MCF 10A (cell line): ENCODE results near the gene PLPPR1. TPM values are rescaled to one million over a fixed set of nuclear protein-coding genes. Genes with fewer than 3 reads are reported as not detected.

Source experiments
- BruUV-seq: library from RNA; stranded (reverse); fragments of 400-500 nt; replicated peaks from 2 replicates; lab custom pipeline; 2021; lab: Mats Ljungman, UMichigan
- CTCF ChIA-PET: fragments of 300-600 bp; sonication (Branson Sonifier 250); formaldehyde crosslinking; extraction: SDS; loops from one replicate; lab custom pipeline; 2021; ENCODE audit warnings: antibody characterized with exemption, inconsistent platforms; lab: Yijun Ruan, JAX
- POLR2A ChIA-PET: fragments of 300-600, 350-650 bp; sonication (Branson Sonifier 250); formaldehyde crosslinking; extraction: SDS; loops from one replicate; lab custom pipeline; 2020; ENCODE audit warnings: antibody characterized with exemption, inconsistent platforms; lab: Yijun Ruan, JAX
- DNase-seq: peaks from one replicate; pipeline ENCODE4 v3.0.0-alpha.2; 2018; ENCODE audit not compliant: unreplicated experiment
- H3K27ac Mint-ChIP-seq: one replicate; pipeline ENCODE4 v1.8.0; 2022; ENCODE audit warnings: mild to moderate bottlenecking, low read depth, mixed read lengths; ENCODE audit not compliant: unreplicated experiment
- H3K27me3 Mint-ChIP-seq: one replicate; pipeline ENCODE4 v1.8.0; 2022; ENCODE audit warnings: mixed read lengths; ENCODE audit not compliant: insufficient read depth, unreplicated experiment
- H3K36me3 Mint-ChIP-seq: one replicate; pipeline ENCODE4 v1.8.0; 2022; ENCODE audit warnings: mild to moderate bottlenecking, moderate library complexity, mixed read lengths; ENCODE audit not compliant: insufficient read depth, unreplicated experiment
- H3K4me1 Mint-ChIP-seq: one replicate; pipeline ENCODE4 v1.8.0; 2022; ENCODE audit warnings: mixed read lengths; ENCODE audit not compliant: insufficient read depth, unreplicated experiment
- H3K4me3 Mint-ChIP-seq: one replicate; pipeline ENCODE4 v1.8.0; 2022; ENCODE audit warnings: mild to moderate bottlenecking, moderate library complexity, mixed read lengths; ENCODE audit not compliant: unreplicated experiment
- H3K9me3 Mint-ChIP-seq: one replicate; pipeline ENCODE4 v1.8.0; 2022; ENCODE audit warnings: mixed read lengths; ENCODE audit not compliant: unreplicated experiment
- intact Hi-C: fragments of 100-400 bp; cut with micrococcal nuclease; formaldehyde crosslinking; loops from 2 replicates; pipeline ENCODE4 v1.14.1; 2022
- total RNA-seq: library from RNA; stranded (reverse); gene quantifications from 2 replicates; pipeline ENCODE4 v1.2.3, GENCODE V29; 2022
- TF ChIP-seq, protein P1 (sequence below): fragments of 200-600 bp; IDR thresholded peaks from one replicate; pipeline ENCODE4 v1.8.0; 2022; ENCODE audit warnings: antibody characterized with exemption, mild to moderate bottlenecking; ENCODE audit not compliant: unreplicated experiment

Gene PLPPR1
- total RNA-seq, 1 experiment from 2014 or later = not detected

DNA sequence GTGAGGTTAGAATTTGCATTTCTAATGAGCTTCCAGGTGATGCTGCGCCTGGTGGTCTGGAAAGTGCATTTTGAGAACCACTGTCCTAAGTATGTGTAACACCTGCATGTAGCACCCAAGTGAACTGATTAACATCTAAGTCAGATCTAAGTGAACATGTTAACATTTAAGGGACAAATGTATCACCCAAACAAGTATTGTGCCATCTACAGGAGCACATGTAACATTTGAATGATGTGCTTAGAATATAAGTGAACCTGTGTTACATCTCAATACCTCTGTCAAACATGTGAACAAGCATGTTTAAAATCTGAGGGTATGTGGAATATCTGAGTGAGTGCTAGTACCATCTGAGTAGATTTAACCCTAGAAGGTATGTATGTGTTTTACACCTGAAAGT, 68.7 kb downstream of the PLPPR1 start:
- intact Hi-C loops = no loop called here
- CTCF ChIA-PET = interaction anchor here (0.5 kb wide), 1 partner anchor 178 kb away, joined by 3 read pairs; no protein-coding TSS in a partner anchor
- no peaks in the 10 kb centered on the region for H3K9me3 Mint-ChIP-seq
- H3K36me3 Mint-ChIP-seq = no peaks in the 10 kb centered on the region
- H3K27ac Mint-ChIP-seq = no peak overlapping the region
- no peaks in the 10 kb centered on the region for H3K4me1 Mint-ChIP-seq
- BruUV-seq = no TSS peak
- POLR2A ChIA-PET = no interaction called here
- TF ChIP-seq, protein P1, sequence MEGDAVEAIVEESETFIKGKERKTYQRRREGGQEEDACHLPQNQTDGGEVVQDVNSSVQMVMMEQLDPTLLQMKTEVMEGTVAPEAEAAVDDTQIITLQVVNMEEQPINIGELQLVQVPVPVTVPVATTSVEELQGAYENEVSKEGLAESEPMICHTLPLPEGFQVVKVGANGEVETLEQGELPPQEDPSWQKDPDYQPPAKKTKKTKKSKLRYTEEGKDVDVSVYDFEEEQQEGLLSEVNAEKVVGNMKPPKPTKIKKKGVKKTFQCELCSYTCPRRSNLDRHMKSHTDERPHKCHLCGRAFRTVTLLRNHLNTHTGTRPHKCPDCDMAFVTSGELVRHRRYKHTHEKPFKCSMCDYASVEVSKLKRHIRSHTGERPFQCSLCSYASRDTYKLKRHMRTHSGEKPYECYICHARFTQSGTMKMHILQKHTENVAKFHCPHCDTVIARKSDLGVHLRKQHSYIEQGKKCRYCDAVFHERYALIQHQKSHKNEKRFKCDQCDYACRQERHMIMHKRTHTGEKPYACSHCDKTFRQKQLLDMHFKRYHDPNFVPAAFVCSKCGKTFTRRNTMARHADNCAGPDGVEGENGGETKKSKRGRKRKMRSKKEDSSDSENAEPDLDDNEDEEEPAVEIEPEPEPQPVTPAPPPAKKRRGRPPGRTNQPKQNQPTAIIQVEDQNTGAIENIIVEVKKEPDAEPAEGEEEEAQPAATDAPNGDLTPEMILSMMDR = no peak
- peaks cover 7% of the 10 kb centered on the region for H3K27me3 Mint-ChIP-seq
- H3K4me3 Mint-ChIP-seq = no peak overlapping the region
- DNase-seq = no peak

DNA sequence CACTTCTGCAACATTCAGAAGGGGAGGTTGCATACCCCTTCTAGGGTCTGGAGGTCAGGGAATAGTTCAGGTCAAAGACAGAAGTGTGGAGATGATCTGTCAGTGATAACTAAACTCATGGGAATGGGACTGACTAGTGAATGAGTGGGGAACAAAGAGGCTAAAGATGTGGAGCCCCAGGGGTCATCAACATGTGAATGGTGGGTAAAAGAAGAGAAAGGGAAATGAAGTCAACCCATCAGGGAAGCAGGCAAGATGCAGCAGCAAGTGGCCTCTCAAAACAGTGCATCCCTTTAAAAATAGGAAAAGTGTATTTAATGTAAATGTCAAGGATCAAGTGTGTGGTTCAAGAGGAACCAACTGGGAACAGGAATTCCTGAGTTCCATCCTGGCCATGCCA, 69.9 kb downstream of the PLPPR1 start:
- H3K4me3 Mint-ChIP-seq = no peak overlapping the region
- intact Hi-C loops = no loop called here
- POLR2A ChIA-PET = no interaction called here
- H3K27ac Mint-ChIP-seq = no peak overlapping the region
- no peaks in the 10 kb centered on the region for H3K27me3 Mint-ChIP-seq
- H3K36me3 Mint-ChIP-seq = no peaks in the 10 kb centered on the region
- no TSS peak for BruUV-seq
- TF ChIP-seq, protein P1 = no peak
- H3K4me1 Mint-ChIP-seq = no peaks in the 10 kb centered on the region
- H3K9me3 Mint-ChIP-seq = no peaks in the 10 kb centered on the region
- CTCF ChIA-PET = no interaction called here
- no peak for DNase-seq

DNA sequence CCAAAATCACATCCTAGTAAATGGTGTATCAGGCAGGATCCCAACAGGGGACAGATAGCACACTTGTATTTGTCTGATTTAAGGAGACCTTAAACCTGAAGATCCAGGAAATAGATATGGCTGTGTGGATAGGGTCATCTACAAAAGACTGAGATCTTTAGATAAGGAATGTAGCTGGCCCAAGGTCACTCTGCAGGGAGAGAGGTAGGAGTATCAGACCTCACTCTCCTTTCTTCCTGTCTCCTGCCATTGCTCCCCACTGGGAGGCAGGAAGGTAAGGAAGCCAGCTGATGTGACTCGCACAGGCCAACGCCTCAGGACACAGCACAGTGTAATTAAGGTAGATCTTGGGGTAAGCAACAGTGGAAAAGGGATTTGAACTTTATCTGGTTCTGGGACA, 85.8 kb downstream of the PLPPR1 start:
- Mint-ChIP-seq H3K27me3 (peaks cover 69% of the 10 kb centered on the region), H3K36me3 (no peaks in the 10 kb centered on the region), H3K4me3 (no peak overlapping the region), H3K4me1 (no peaks in the 10 kb centered on the region), H3K27ac (no peak overlapping the region), H3K9me3 (no peaks in the 10 kb centered on the region)
- ChIA-PET POLR2A (interaction anchor here (0.9 kb wide), 1 partner anchor 556 kb away, joined by 3 read pairs; no protein-coding TSS in a partner anchor), CTCF (interaction anchor here (0.9 to 6.4 kb wide), 2 partner anchors 9 to 513 kb away, joined by 3 to 35 read pairs; no protein-coding TSS in a partner anchor)
- intact Hi-C loops = no loop called here
- no TSS peak for BruUV-seq
- TF ChIP-seq, protein P1 = no peak
- no peak for DNase-seq

DNA sequence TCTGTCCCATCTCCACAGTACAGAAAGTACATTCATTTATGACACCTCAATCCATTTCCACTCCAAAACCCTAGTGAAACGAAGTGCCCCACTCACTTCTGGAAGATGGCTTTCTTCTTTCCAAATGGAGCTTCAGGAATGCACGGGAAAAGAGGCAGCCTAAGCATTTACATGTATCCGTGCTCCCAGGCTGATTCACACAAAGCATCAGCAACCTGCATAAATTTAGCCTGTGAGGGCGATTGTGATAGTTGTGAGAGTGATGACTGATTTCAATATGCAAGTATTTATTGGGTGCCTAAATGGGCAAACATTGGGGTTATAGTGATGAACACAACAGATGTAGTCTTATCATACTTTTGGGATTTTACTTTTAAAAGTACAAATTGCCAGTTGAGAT, 86.6 kb downstream of the PLPPR1 start:
- H3K4me3 Mint-ChIP-seq = no peak overlapping the region
- ChIA-PET CTCF (interaction anchor here (0.7 to 6.4 kb wide), 4 partner anchors 197 to 882 kb away, joined by 4 to 35 read pairs (median 7); no protein-coding TSS in a partner anchor), POLR2A (interaction anchor here (0.6 to 0.9 kb wide), 2 partner anchors 175 to 557 kb away, joined by 3 to 5 read pairs; no protein-coding TSS in a partner anchor)
- BruUV-seq = no TSS peak
- H3K36me3 Mint-ChIP-seq = no peaks in the 10 kb centered on the region
- peaks cover 74% of the 10 kb centered on the region for H3K27me3 Mint-ChIP-seq
- no peaks in the 10 kb centered on the region for H3K9me3 Mint-ChIP-seq
- intact Hi-C loops = loop anchor here (5.0 kb wide), 1 partner anchor 272 kb away; the partner anchor contains the start of gene BAAT
- DNase-seq = no peak
- TF ChIP-seq, protein P1 = no peak
- no peak overlapping the region for H3K27ac Mint-ChIP-seq
- no peaks in the 10 kb centered on the region for H3K4me1 Mint-ChIP-seq
